Esophagus squamous epithelium (tissue), 4 donors: ENCODE measurements around the gene PSME2.

Experiments
- POLR2A ChIP-seq, 4 donors: fragments of 450-650 bp; IDR thresholded peaks; one replicate each; pipeline ENCODE4 v1.6.1; 2017; ENCODE audit warnings: antibody characterized with exemption in 4 of 4, mild to moderate bottlenecking in 4 of 4, moderate library complexity in 3 of 4
- TF ChIP-seq, protein P1 (sequence below), 6 experiments: fragments of 450-650 bp in 4 of 6; fragments of 200-600 bp in 2 of 6; sonication (generic) in 2 of 6; IDR thresholded peaks; one replicate each; pipeline ENCODE4 v1.5.1; 2016 to 2019; ENCODE audit warnings: antibody characterized with exemption in 6 of 6, mild to moderate bottlenecking in 4 of 6, moderate library complexity in 4 of 6

DNA sequence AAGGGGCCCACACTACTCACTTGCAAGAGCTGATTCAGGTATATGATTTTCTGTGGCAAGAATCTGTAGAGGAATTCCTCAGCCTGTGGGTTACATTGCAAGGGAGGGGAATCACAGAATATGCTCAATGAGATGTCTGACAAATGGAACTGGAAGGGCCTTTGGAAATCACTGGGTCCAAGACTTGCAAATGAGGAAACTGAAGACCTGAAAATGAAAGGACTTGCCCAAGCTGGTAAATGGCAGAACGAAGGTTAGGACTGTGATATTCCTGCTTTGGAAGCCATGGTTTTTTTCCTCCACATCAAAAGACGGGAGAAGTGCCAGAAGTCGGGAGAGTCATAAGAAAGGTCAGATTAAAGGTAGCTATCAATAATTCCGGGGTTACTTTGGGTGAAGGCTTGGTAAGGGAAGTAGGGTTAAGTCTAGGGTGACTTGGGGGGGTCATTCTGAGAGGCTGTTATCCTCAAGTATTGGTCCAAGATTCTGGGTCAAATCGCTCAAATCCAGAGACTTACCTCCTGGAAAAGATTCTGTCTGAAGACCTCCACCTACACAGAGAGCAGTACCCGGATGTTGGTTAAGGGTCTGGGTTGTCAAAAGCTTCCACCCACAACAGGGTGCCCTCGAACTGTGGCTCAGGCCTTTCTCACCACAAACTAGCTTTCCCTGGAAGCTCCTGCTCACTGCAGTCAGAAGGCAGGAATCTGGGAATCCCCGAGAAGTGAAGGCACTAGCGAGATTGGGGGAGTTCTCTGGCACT lies 539 bp downstream of the PSME2 start:
- no peak for TF ChIP-seq POLR2A (IDR thresholded peaks at IDR 0.05)
- TF ChIP-seq, protein P1, sequence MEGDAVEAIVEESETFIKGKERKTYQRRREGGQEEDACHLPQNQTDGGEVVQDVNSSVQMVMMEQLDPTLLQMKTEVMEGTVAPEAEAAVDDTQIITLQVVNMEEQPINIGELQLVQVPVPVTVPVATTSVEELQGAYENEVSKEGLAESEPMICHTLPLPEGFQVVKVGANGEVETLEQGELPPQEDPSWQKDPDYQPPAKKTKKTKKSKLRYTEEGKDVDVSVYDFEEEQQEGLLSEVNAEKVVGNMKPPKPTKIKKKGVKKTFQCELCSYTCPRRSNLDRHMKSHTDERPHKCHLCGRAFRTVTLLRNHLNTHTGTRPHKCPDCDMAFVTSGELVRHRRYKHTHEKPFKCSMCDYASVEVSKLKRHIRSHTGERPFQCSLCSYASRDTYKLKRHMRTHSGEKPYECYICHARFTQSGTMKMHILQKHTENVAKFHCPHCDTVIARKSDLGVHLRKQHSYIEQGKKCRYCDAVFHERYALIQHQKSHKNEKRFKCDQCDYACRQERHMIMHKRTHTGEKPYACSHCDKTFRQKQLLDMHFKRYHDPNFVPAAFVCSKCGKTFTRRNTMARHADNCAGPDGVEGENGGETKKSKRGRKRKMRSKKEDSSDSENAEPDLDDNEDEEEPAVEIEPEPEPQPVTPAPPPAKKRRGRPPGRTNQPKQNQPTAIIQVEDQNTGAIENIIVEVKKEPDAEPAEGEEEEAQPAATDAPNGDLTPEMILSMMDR (IDR thresholded peaks at IDR 0.05), result no peak
